Measurements from ENCODE around the gene CAV2. TPM values are rescaled to one million over a fixed set of nuclear protein-coding genes. Genes with fewer than 3 reads are reported as not detected.

The CAV2 gene, protein sequence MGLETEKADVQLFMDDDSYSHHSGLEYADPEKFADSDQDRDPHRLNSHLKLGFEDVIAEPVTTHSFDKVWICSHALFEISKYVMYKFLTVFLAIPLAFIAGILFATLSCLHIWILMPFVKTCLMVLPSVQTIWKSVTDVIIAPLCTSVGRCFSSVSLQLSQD
- total RNA-seq, result 92.7 and 112 TPM in 2 replicates

DNA sequence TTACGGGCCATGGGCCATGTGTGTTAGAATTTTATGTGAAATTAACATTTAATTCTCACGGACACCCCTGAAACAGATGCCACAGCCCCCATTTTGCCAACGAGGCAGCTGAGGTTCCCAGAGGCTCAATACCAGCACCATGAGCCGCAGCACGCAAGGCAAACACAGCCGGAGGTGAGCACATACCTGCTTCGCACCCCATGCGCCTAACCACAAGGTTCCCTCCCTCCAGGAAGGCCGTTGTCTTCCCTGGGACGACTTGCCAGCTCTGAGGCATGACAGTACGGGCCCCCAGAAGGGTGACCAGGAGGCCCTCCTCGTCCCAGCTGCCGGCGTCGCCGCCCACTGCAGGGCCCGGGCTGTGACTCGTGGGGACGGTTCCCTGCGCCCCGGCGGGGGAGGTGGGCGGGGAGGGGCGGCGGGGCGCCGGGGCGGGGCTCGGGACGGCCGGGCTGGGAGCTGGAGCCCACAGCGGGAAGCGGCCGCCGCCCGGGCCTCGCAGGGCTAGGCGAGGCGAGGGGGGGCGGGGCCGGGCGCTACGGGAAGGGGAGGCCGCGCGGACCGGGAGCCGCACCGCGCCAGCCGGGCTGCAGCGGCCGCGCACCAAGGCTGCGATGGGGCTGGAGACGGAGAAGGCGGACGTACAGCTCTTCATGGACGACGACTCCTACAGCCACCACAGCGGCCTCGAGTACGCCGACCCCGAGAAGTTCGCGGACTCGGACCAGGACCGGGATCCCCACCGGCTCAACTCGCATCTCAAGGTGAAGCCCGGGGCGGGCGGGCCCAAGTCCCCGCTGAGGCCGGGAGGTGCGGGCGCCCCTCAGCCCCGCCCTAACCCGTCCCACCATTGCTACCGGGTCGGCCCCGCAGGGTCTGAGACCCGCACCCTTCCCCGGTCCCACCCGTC lies at the start of gene CAV2:
Gene CAV2 (plus strand): TSS at position 571 of the 910 bp plus-strand sequence. CDS start 44 bp downstream, at position 615.

DNA sequence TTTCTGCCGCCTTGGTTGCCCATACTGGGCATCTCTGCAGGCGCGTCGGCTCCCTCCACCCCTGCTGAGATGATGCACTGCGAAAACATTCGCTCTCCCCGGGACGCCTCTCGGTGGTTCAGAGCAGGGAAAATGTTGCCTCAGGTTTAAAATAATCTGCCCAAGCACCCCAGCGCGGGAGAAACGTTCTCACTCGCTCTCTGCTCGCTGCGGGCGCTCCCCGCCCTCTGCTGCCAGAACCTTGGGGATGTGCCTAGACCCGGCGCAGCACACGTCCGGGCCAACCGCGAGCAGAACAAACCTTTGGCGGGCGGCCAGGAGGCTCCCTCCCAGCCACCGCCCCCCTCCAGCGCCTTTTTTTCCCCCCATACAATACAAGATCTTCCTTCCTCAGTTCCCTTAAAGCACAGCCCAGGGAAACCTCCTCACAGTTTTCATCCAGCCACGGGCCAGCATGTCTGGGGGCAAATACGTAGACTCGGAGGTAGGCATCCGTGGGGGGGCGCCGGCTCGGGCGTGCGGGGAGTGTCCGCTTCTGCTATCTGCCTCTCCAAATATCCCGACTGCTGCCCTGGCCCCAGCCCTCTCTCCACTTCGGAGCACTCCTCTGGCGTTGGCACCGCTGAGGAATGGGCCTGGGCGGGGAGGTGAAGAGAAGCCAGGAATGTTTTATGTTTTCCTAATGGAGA lies 25.2 kb downstream of the CAV2 start, which contains the start of gene CAV1:
Gene CAV1 (plus strand): TSS at position 428 of the 689 bp plus-strand sequence. CDS start 27 bp downstream, at position 455.

Other genes starting within 250 kb of the CAV2 start
- 296 and 541 TPM in 2 replicates for gene CAV1, start 25.3 kb downstream of the CAV2 start, total RNA-seq
- 128 and 238 TPM in 2 replicates for gene MET, start 172.5 kb downstream of the CAV2 start, total RNA-seq